ENCODE results near the gene PRDM15.

Gene PRDM15

GRCh38 chr21:41831866-41832595, 47.1 kb downstream of the PRDM15 start:
- no peak overlapping the region for H3K4me3 ChIP-seq (ENCODE audit: low read depth, low read length)
- no peak for DNase-seq (ENCODE audit: low read depth)
- TF ChIP-seq, protein P1, sequence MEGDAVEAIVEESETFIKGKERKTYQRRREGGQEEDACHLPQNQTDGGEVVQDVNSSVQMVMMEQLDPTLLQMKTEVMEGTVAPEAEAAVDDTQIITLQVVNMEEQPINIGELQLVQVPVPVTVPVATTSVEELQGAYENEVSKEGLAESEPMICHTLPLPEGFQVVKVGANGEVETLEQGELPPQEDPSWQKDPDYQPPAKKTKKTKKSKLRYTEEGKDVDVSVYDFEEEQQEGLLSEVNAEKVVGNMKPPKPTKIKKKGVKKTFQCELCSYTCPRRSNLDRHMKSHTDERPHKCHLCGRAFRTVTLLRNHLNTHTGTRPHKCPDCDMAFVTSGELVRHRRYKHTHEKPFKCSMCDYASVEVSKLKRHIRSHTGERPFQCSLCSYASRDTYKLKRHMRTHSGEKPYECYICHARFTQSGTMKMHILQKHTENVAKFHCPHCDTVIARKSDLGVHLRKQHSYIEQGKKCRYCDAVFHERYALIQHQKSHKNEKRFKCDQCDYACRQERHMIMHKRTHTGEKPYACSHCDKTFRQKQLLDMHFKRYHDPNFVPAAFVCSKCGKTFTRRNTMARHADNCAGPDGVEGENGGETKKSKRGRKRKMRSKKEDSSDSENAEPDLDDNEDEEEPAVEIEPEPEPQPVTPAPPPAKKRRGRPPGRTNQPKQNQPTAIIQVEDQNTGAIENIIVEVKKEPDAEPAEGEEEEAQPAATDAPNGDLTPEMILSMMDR (IDR thresholded peaks at IDR 0.05; ENCODE audit: low read depth, low read length, missing control alignments): no peak

GRCh38 chr21:41831453-41831831, 47.7 kb downstream of the PRDM15 start:
- H3K4me3 ChIP-seq (ENCODE audit: low read depth, low read length): no peak overlapping the region
- DNase-seq (ENCODE audit: low read depth): no peak
- TF ChIP-seq, protein P1 (IDR thresholded peaks at IDR 0.05; ENCODE audit: low read depth, low read length, missing control alignments): no peak

GRCh38 chr21:41830764-41831452, 48.2 kb downstream of the PRDM15 start:
- no peak for DNase-seq (ENCODE audit: low read depth)
- TF ChIP-seq, protein P1 (IDR thresholded peaks at IDR 0.05; ENCODE audit: low read depth, low read length, missing control alignments): no peak
- H3K4me3 ChIP-seq (ENCODE audit: low read depth, low read length): no peak overlapping the region

- H3K4me3 ChIP-seq (ENCODE audit: low read depth, low read length): no peak overlapping the region
- no peak for DNase-seq (ENCODE audit: low read depth)
- TF ChIP-seq, protein P1 (IDR thresholded peaks at IDR 0.05; ENCODE audit: low read depth, low read length, missing control alignments): no peak
Observed at GRCh38 chr21:41830145-41830707, 48.9 kb downstream of the PRDM15 start.

- H3K4me3 ChIP-seq (ENCODE audit: low read depth, low read length): no peak overlapping the region
- TF ChIP-seq, protein P1 (IDR thresholded peaks at IDR 0.05; ENCODE audit: low read depth, low read length, missing control alignments): no peak
- DNase-seq (ENCODE audit: low read depth): no peak
Observed at GRCh38 chr21:41828884-41829360, 50.2 kb downstream of the PRDM15 start.

DNA sequence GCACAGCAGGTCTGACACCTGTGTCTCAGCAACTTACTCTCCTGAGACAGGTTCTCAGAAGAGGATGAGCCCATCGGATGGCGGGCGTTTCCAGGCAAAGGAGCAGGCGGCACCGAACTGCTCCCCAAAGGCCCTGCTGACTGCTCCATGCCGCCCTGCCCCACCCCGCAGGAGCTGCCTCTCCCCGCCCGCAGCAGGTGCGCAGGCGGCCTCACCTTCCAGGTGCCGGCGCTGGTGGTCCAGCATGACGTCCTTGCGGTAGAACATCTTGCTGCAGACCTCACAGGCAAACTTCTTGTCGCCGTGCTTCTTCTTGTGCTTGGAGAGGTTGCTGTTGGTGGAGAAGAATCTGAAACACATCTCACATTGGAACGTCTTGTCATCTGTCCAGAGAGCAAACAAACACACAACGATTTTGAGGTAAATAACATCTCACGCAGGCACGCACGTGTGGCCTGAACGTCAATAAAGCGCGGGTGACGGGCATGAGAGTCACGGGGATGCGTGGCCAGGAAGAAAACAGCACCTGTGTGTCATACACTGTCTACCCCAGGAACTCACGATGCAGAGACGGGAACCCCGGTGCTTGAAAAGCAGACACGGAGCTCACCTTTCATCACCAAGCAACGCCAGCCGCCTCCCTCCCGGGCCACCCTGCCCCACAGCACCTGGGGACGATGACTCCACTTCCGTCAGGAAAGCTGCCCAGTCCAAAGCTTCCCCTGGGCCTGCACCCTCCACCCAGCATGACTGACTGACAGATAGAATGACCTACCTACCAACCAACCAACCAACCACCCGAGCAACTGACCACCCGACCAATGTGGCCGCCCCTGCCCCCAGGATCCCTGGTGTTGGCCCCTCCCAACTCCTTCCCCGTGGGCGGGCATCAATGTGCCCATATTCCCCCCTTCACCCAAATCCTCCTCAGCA, 50.9 kb downstream of the PRDM15 start:
- TF ChIP-seq, protein P1 (IDR thresholded peaks at IDR 0.05; ENCODE audit: low read depth, low read length, missing control alignments): no peak
- DNase-seq (ENCODE audit: low read depth): no peak
- H3K4me3 ChIP-seq (ENCODE audit: low read depth, low read length): no peak overlapping the region
